OCI-LY7 (cell line): ENCODE measurements around the gene UBE2S.

Experiments
- CTCF ChIP-seq: fragments of 200-600 bp; sonication (generic); conservative IDR thresholded peaks from 2 replicates; pipeline ENCODE4 v1.5.1; 2014; ENCODE audit warnings: mild to moderate bottlenecking, antibody characterized with exemption, low read length, moderate library complexity, mixed read lengths
- EZH2phosphoT487 ChIP-seq: fragments of 200-600 bp; sonication (generic); IDR thresholded peaks from 2 replicates; pipeline ENCODE4 v1.6.1; 2018; ENCODE audit warnings: low read depth, borderline replicate concordance, mild to moderate bottlenecking, mixed run types, antibody characterized with exemption, low read length, moderate library complexity, mixed read lengths

DNA sequence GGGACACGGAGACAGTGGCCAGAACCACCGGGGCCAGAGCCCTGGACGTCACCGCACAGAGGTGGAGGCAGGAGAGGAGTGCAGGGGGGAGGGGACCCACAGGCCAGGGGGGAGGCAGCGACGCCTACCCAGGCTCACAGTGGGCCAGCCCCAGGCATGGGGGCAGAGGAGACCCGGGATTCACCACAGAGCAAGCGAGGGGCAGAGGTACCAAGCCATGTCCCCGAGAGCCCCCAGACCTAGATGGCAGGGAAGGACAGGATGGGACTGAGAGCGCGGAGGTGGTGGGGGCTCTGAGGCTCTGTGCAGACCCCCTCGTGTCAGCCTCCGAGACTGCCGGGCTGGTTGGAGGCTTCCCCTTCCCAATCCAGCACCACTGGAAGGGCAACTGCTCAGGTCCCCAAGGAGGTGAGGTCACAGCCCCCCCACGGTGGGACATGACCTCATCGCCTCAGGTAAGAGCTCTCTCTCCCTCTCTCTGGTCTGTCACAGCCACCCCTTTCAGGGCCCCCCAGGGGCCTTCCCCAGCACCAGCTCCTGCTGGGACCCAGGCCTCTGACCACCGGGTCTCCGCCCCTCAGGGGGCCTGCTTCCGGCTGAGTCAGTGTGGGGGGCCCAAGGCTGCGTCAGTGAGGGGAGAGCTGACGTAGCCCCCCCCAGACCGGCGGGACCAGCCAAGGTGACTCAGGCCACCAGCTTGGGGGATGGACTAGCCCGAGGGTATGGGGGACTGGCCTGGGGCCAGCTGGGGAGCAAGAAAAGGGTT, 35.1 kb downstream of the UBE2S start:
- TF ChIP-seq CTCF (no peak), EZH2phosphoT487 (no peak)
